ENCODE data around the gene ACSM3.

ACSM3 gene

DNA sequence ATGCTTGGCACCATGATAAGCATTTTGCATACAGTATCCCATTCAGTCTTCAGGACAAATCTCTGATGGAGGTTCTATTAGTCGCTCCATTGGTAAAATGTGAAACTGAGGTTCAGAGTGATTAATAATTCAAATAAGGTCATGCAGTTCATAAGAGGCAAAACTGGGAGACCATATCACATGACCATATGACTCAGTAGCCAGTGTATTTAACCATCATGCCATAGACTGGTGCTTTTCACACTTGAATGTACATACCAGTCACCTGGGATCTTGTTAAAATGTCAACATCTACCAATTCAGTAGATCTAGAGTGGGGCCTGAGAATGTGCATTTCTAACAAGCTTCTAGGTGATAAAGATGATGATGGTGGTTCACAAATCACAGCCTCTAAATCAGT lies 4.3 kb downstream of the ACSM3 start:
- no peak overlapping the region for H3K4me3 ChIP-seq (ENCODE audit: low read depth, low read length)
- no peak for DNase-seq (ENCODE audit: low read depth)
- no peak for TF ChIP-seq CTCF (IDR thresholded peaks at IDR 0.05; ENCODE audit: insufficient read depth, low read depth, low read length, missing control alignments)

GRCh38 chr16:20768818-20769217 lies 5.0 kb downstream of the ACSM3 start:
- H3K4me3 ChIP-seq (ENCODE audit: low read depth, low read length) = no peak overlapping the region
- DNase-seq (ENCODE audit: low read depth) = no peak
- TF ChIP-seq CTCF (IDR thresholded peaks at IDR 0.05; ENCODE audit: insufficient read depth, low read depth, low read length, missing control alignments) = no peak

DNA sequence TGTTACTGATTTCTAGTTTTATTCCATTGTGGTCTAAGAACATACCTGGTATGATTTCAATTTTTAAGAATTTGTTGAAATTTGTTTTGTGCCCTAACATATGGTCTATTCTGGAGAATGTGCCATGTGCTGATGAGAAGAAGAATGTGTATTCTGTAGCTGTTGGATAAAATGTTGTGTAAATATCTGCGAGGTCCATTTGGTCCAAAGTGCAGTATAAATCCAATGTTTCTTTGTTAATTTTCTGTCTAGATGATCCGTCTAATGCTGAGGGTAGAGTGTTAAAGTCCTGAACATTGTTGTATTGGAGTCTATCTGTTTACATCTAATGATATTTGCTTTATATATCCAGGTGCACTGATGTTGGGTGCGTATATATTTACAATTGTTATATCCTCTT lies 9.9 kb downstream of the ACSM3 start:
- TF ChIP-seq CTCF (IDR thresholded peaks at IDR 0.05; ENCODE audit: insufficient read depth, low read depth, low read length, missing control alignments) = no peak
- no peak for DNase-seq (ENCODE audit: low read depth)

GRCh38 chr16:20774703-20775362 lies 11.0 kb downstream of the ACSM3 start:
- peak; percentile 94 for TF ChIP-seq CTCF (IDR thresholded peaks at IDR 0.05; ENCODE audit: insufficient read depth, low read depth, low read length, missing control alignments)
- DNase-seq (ENCODE audit: low read depth) = peak; percentile 80
- no peak overlapping the region for H3K4me3 ChIP-seq (ENCODE audit: low read depth, low read length)

More for the DNA sequence above, 9.9 kb downstream of the ACSM3 start:
- no peak overlapping the region for H3K4me3 ChIP-seq (ENCODE audit: low read depth, low read length)

DNA sequence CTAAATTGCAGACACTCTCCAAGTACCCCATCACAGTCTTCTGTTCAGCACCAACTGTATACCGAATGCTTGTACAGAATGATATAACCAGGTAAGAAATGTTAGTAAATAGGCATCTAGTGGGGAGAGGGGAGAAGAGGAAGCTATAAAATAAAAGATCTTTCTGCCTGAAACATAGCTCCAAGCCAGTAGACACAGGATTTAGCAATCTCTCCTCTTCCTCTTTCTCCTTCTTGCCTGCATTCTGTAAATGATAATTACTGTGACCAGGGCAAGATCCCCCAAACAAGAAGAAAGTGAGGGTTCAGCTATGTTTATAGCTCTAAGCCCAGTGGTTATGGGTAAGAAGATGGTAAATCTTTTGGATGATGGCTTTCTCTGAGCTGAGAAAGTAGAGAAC lies 17.9 kb downstream of the ACSM3 start:
- no peak overlapping the region for H3K4me3 ChIP-seq (ENCODE audit: low read depth, low read length)
- no peak for DNase-seq (ENCODE audit: low read depth)
- no peak for TF ChIP-seq CTCF (IDR thresholded peaks at IDR 0.05; ENCODE audit: insufficient read depth, low read depth, low read length, missing control alignments)

- TF ChIP-seq CTCF (IDR thresholded peaks at IDR 0.05; ENCODE audit: insufficient read depth, low read depth, low read length, missing control alignments) = no peak
- no peak for DNase-seq (ENCODE audit: low read depth)
- no peak overlapping the region for H3K4me3 ChIP-seq (ENCODE audit: low read depth, low read length)
Observed at GRCh38 chr16:20782470-20782869, 18.7 kb downstream of the ACSM3 start.

DNA sequence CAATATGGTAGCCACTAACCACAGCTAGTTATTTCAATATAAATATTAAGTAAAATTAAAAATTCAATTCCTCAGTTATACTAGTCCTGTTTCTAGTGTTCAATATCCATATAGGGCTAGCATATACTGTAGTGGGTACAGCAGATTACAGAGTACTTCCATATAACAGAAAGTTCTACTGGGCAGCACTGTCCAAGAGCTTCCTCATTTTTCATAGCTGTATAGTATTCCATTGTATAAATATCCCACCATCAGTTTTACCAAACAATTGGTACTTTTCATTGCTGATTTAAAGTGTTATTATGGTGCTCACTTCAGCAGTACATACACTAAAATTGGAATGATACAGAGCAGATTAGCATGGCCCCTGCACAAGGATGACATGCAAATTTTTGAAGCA lies 20.4 kb downstream of the ACSM3 start:
- H3K4me3 ChIP-seq (ENCODE audit: low read depth, low read length) = no peak overlapping the region
- no peak for TF ChIP-seq CTCF (IDR thresholded peaks at IDR 0.05; ENCODE audit: insufficient read depth, low read depth, low read length, missing control alignments)
- no peak for DNase-seq (ENCODE audit: low read depth)

Data from GM12865 (cell line).